GM18511 (cell line): ENCODE measurements around the gene MAP2K7.
"Not testable (repeated sequence)": the region's sequence is repeated elsewhere in the genome, so short reads cannot be mapped to it uniquely, and the experiment has no call there.

Experiments used
- ATAC-seq: cut with Tn5 transposase; IDR thresholded peaks from one replicate; pipeline ENCODE4 v1.9.1; 2021; ENCODE audit warnings: mild to moderate bottlenecking, moderate library complexity; ENCODE audit not compliant: unreplicated experiment

The MAP2K7 gene

GRCh38 chr19:7928741-7929701 is 25.3 kb downstream of the MAP2K7 start:
- no peak for ATAC-seq

GRCh38 chr19:7930030-7930429 is 26.4 kb downstream of the MAP2K7 start:
- not testable (repeated sequence) for ATAC-seq

GRCh38 chr19:7930765-7931164 is 27.1 kb downstream of the MAP2K7 start:
- no peak for ATAC-seq

GRCh38 chr19:7931221-7932061 is 27.8 kb downstream of the MAP2K7 start:
- ATAC-seq = no peak

GRCh38 chr19:7932276-7932929 is 28.7 kb downstream of the MAP2K7 start:
- ATAC-seq = no peak

GRCh38 chr19:7932930-7933300 is 29.2 kb downstream of the MAP2K7 start:
- no peak for ATAC-seq

GRCh38 chr19:7933411-7933810 is 29.7 kb downstream of the MAP2K7 start:
- no peak for ATAC-seq

DNA sequence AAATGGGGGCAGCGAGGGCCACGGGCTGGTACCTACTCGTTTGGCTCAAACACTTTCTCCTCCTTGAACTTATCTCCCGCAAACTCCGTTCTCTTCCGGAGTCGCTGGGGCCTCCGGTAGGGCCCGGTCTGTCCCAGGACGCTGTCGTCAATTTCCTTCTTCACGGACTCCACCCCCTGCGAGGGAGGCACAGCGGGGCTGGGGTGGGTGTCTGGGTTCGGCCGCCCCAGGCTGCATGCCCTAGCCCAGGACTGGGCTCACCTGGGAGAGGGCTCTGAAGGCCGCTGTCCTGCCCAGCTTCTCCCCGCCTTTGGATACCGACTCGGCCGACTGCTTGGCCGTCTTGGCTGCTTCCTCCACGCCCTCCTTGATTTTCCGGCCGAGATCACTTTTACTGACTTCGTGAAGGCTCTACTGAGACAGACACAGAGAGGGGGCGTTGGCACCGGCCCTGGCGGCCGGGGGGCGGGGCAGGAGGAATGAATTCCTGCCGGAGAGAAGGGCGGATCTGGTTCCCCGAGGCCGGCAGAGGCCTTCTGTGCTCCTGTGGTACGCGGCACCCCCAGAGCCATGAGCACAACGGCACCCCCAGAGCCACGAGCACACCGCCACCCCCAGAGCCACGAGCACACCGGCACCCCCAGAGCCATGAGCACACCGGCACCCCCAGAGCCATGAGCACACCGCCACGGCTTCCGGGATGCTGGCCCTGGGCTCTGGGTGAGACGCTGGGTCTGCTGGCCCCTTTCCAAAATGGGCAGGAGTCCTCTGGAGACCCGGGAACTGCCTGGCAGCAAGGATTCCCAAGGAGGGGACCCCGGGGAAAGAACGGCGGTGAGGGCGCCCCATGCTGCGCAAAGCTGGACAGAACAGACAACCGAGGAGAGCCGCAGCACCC is 30.4 kb downstream of the MAP2K7 start:
- no peak for ATAC-seq

DNA sequence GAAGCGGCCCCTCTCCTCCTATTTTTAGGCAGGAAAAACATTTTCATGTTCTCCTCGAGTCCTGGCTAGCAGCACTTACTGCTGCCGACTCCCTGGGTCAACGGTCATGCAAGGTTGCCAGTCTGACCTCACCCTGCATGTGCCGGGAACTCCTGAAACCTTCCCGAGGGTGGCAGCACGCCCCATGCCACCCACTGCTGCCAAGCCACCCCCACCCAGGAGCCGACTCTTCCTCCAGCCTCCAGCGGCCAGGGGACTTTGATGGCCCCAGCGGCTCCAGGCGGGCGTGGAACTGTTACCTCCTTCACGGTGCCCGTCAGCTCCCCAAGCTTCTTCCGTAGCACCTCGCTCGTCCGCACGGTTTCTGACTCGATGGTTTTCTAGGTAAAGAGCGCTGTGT is 31.1 kb downstream of the MAP2K7 start:
- ATAC-seq = no peak

DNA sequence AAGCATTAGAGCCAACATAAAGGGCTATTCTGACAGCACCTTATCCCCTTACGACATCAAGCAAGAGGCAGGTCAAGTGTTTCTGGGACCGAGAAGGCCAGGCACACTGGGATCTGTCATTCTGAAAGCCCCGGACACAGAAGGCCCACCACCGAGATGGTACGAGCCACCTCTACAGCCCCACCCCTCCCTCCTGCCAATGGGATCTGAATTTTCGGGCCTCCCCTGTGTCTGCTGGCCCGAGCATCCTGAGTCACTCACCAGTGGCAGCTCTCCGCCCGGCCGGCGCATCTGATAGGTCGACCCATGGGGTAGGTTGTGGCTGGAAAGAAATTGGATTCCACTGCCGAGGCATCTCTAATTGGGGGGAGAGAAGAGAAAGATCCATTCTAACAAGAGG is 37.2 kb downstream of the MAP2K7 start:
- no peak for ATAC-seq

DNA sequence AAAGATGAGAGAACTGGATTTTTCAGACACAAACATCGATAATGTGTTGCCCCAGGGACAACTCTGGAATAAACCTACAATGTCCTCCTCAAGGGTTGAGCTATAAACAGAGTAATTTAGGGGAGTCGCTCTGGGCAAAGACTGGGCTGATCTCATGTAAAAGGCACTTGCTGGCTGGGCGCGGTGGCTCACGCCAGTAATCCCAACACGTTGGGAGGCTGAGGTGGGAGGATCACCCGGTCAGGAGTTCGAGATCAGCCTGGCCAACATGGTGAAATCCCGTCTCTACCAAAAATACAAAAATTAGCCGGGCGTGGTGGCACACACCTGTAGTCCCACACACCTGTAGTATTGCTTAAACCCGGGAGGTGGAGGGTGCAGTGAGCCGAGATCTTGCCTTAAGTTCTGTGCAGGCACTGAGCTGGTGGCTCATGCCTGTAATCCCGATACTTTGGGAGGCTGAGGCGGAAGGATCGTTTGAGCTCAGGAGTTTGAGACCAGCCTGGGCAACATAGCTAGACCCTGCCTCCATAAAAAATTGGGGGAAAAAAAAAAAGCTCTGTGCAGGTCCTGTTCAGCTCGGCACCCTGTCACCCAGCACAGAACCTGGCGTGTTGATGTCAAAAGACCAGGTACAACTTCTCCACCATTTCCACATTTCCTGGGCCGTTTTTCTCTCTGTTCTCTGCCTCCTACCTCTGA is 38.4 kb downstream of the MAP2K7 start:
- ATAC-seq = no peak

DNA sequence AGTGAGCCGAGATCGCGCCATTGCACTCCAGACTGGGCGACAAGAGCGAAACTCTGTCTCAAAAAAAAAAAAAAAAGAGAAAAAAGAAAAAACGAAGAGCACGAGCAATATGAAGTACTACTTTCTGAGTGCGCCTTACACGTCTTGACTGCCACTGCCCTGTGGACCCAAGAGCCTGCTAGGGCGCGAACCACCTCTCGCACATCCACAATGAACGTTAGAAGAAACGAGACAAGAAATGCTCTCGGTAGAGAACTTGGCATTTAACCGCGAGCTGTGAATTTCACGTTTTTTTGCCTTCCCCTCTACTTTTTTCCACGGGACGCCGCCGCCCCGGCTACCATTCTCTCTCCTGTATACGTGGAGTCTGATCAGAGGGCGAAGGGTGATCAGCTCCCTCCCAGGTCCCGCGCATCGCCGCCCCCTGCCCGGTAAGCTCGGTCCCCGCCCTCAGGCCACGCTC is 39.3 kb downstream of the MAP2K7 start:
- ATAC-seq = no peak

- peak; percentile 98 for ATAC-seq
Observed at GRCh38 chr19:7943444-7944176, 39.9 kb downstream of the MAP2K7 start, which contains the start of gene TIMM44. Gene TIMM44 (minus strand): TSS chr19:7943666. CDS start chr19:7943651, 15 bp downstream.

- peak; percentile 42 for ATAC-seq
Observed at GRCh38 chr19:7944177-7944761, 40.6 kb downstream of the MAP2K7 start.

DNA sequence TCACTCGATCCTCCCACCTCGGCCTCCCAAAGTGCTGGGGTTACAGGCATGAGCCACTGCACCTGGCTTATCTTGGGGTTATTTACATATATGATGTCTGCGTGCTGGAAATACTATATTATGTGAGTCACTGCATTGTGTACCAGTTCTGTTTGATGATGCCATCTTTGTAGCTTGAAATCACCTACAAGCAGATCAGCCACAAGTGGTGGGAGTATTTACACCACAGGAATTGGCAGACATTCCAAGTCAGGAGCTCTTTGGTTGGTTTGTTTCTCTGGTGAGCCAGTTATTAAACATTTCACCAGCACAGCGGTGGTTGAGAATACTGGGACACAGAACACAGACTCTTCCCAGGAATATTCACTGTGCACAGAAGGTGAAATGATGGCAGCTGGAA is 44.3 kb downstream of the MAP2K7 start:
- no peak for ATAC-seq

- ATAC-seq = no peak
Observed at GRCh38 chr19:7953060-7953459, 49.4 kb downstream of the MAP2K7 start.

- ATAC-seq = no peak
Observed at GRCh38 chr19:7953576-7953975, 49.9 kb downstream of the MAP2K7 start.

- ATAC-seq = no peak
Observed at GRCh38 chr19:7955696-7956095, 52.0 kb downstream of the MAP2K7 start.
